ENCODE data around the gene CUX1. TPM values are rescaled to one million over a fixed set of nuclear protein-coding genes. Genes with fewer than 3 reads are reported as not detected.

Gene CUX1
- total and polyA plus RNA-seq, 2 of the 13 experiments (the other 11 are each of a cell fraction or from before 2014, with no cell fraction given), result 13.7 to 14.9 TPM

DNA sequence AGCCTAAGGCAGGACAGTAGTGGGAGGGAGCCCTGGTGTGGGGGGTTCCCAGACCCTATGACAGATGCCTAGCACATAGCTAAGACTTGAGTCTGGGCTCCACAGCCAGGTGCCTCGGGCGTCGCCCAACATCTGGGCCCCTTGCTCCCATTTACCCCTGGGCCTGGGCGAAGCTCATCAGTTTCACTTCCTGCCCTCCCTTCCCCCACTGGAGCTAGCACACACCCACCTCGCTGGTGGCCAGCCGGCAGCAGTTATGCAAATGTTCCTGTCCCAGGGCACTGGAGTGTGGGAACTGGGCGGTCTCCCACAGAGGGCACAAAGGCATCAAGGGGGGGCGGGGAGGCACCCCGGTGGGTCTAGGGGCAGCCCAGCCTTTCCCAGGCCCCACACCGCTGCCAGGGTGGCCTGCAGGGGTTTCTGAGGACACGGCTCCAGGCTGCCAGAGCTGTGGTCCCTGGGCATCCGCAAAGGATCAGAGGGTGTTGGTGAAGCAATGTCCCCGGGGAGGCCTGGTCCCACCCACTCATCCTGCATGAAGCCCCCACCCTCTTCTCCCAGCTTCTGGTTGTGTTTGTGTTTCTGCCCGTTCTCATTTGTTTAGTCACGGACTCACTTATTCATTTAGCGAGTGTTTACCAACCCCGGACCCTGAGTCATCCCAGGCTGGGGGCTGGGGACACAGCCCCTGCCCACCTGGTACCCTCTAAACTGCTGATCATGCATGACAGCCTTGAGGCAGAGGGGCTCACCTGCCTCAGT is 489.7 kb downstream of the CUX1 start (continued):
- TF ChIP-seq, protein P1, sequence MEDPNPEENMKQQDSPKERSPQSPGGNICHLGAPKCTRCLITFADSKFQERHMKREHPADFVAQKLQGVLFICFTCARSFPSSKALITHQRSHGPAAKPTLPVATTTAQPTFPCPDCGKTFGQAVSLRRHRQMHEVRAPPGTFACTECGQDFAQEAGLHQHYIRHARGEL (CRISPR knock-in tag; IDR thresholded peaks at IDR 0.05), result no peak
- TF ChIP-seq, protein P2, sequence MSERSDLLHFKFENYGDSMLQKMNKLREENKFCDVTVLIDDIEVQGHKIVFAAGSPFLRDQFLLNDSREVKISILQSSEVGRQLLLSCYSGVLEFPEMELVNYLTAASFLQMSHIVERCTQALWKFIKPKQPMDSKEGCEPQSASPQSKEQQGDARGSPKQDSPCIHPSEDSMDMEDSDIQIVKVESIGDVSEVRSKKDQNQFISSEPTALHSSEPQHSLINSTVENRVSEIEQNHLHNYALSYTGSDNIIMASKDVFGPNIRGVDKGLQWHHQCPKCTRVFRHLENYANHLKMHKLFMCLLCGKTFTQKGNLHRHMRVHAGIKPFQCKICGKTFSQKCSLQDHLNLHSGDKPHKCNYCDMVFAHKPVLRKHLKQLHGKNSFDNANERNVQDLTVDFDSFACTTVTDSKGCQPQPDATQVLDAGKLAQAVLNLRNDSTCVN (CRISPR knock-in tag; IDR thresholded peaks at IDR 0.05; ENCODE audit: borderline replicate concordance), result no peak
- TF ChIP-seq, protein P3, sequence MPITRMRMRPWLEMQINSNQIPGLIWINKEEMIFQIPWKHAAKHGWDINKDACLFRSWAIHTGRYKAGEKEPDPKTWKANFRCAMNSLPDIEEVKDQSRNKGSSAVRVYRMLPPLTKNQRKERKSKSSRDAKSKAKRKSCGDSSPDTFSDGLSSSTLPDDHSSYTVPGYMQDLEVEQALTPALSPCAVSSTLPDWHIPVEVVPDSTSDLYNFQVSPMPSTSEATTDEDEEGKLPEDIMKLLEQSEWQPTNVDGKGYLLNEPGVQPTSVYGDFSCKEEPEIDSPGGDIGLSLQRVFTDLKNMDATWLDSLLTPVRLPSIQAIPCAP (CRISPR knock-in tag; IDR thresholded peaks at IDR 0.05; ENCODE audit: low read depth), result no peak
- TF ChIP-seq, protein P4, sequence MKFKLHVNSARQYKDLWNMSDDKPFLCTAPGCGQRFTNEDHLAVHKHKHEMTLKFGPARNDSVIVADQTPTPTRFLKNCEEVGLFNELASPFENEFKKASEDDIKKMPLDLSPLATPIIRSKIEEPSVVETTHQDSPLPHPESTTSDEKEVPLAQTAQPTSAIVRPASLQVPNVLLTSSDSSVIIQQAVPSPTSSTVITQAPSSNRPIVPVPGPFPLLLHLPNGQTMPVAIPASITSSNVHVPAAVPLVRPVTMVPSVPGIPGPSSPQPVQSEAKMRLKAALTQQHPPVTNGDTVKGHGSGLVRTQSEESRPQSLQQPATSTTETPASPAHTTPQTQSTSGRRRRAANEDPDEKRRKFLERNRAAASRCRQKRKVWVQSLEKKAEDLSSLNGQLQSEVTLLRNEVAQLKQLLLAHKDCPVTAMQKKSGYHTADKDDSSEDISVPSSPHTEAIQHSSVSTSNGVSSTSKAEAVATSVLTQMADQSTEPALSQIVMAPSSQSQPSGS (CRISPR knock-in tag; IDR thresholded peaks at IDR 0.05), result no peak
- no peak for TF ChIP-seq SCMH1 (CRISPR knock-in tag; IDR thresholded peaks at IDR 0.05; ENCODE audit: borderline replicate concordance)
- no peak for TF ChIP-seq NFYC (CRISPR knock-in tag; IDR thresholded peaks at IDR 0.05)
- TF ChIP-seq ZNF274 (CRISPR knock-in tag; IDR thresholded peaks at IDR 0.05), result no peak
- no peak for TF ChIP-seq FOXK2 (IDR thresholded peaks at IDR 0.05)
- TF ChIP-seq, protein P5, sequence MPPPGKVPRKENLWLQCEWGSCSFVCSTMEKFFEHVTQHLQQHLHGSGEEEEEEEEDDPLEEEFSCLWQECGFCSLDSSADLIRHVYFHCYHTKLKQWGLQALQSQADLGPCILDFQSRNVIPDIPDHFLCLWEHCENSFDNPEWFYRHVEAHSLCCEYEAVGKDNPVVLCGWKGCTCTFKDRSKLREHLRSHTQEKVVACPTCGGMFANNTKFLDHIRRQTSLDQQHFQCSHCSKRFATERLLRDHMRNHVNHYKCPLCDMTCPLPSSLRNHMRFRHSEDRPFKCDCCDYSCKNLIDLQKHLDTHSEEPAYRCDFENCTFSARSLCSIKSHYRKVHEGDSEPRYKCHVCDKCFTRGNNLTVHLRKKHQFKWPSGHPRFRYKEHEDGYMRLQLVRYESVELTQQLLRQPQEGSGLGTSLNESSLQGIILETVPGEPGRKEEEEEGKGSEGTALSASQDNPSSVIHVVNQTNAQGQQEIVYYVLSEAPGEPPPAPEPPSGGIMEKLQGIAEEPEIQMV (CRISPR knock-in tag; IDR thresholded peaks at IDR 0.05; ENCODE audit: low read depth), result no peak
- peak; percentile 46; the same call in 1 of the 2 replicates for TF ChIP-seq ELF1 (CRISPR knock-in tag; IDR thresholded peaks at IDR 0.05)
- TF ChIP-seq, protein P6, sequence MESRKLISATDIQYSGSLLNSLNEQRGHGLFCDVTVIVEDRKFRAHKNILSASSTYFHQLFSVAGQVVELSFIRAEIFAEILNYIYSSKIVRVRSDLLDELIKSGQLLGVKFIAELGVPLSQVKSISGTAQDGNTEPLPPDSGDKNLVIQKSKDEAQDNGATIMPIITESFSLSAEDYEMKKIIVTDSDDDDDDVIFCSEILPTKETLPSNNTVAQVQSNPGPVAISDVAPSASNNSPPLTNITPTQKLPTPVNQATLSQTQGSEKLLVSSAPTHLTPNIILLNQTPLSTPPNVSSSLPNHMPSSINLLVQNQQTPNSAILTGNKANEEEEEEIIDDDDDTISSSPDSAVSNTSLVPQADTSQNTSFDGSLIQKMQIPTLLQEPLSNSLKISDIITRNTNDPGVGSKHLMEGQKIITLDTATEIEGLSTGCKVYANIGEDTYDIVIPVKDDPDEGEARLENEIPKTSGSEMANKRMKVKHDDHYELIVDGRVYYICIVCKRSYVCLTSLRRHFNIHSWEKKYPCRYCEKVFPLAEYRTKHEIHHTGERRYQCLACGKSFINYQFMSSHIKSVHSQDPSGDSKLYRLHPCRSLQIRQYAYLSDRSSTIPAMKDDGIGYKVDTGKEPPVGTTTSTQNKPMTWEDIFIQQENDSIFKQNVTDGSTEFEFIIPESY (CRISPR knock-in tag; IDR thresholded peaks at IDR 0.05), result 0 out of 2 replicates have a peak, but pooled peaks have one; percentile 18
- TF ChIP-seq SALL2 (CRISPR knock-in tag; IDR thresholded peaks at IDR 0.05), result no peak
- TF ChIP-seq, protein P7, sequence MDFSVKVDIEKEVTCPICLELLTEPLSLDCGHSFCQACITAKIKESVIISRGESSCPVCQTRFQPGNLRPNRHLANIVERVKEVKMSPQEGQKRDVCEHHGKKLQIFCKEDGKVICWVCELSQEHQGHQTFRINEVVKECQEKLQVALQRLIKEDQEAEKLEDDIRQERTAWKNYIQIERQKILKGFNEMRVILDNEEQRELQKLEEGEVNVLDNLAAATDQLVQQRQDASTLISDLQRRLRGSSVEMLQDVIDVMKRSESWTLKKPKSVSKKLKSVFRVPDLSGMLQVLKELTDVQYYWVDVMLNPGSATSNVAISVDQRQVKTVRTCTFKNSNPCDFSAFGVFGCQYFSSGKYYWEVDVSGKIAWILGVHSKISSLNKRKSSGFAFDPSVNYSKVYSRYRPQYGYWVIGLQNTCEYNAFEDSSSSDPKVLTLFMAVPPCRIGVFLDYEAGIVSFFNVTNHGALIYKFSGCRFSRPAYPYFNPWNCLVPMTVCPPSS (IDR thresholded peaks at IDR 0.05), result no peak
- no peak for TF ChIP-seq SMARCC2 (IDR thresholded peaks at IDR 0.05)
- TF ChIP-seq ZBTB21 (CRISPR knock-in tag; IDR thresholded peaks at IDR 0.05), result no peak
- TF ChIP-seq ZNF615 (CRISPR knock-in tag; IDR thresholded peaks at IDR 0.05; ENCODE audit: borderline replicate concordance), result no peak
- TF ChIP-seq CENPT (CRISPR knock-in tag; IDR thresholded peaks at IDR 0.05; ENCODE audit: low read depth), result no peak
- TF ChIP-seq, protein P8, sequence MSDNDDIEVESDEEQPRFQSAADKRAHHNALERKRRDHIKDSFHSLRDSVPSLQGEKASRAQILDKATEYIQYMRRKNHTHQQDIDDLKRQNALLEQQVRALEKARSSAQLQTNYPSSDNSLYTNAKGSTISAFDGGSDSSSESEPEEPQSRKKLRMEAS (IDR thresholded peaks at IDR 0.05), result no peak
- 0 out of 2 replicates have a peak, but pooled peaks have one; percentile 32 for TF ChIP-seq ZIK1 (CRISPR knock-in tag; IDR thresholded peaks at IDR 0.05; ENCODE audit: borderline replicate concordance, low read depth)
- no peak for TF ChIP-seq MTF2 (CRISPR knock-in tag; IDR thresholded peaks at IDR 0.05; ENCODE audit: borderline replicate concordance)
